DND-41 (cell line): Measurements from ENCODE around the gene REPS1.

Experiments
- EZH2 ChIP-seq: IDR thresholded peaks from 3 replicates; pipeline ENCODE4 v1.6.1; 2012; ENCODE audit warnings: borderline replicate concordance, low read depth, mild to moderate bottlenecking, moderate library complexity, low read length, inconsistent platforms; ENCODE audit not compliant: severe bottlenecking
- TF ChIP-seq, protein P1 (sequence below): IDR thresholded peaks from 2 replicates; pipeline ENCODE4 v1.5.1; 2012; ENCODE audit warnings: borderline replicate concordance, low read length, moderate library complexity, mild to moderate bottlenecking; ENCODE audit not compliant: poor library complexity, severe bottlenecking; ENCODE audit errors: extremely low read depth

DNA sequence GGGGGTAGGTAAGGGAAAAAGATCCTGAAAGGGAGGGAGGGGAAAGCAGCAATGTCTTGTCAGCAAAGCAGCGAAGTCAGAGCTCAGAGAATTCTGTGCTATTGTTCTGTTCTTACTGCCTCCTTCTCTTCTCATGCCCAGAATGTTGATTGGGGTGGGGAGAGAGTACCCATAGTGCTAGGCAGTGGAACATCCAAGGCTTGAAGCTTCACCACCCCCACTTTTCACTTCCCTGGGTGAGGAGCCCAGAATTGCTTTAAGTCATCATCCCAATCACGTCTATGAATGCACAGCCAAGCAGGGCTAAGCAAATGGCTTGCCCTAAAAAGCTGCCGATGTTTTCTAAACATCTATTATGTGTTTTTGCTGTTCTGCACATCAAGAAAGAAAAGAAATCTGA is 16.5 kb downstream of the REPS1 start:
- TF ChIP-seq, protein P1, sequence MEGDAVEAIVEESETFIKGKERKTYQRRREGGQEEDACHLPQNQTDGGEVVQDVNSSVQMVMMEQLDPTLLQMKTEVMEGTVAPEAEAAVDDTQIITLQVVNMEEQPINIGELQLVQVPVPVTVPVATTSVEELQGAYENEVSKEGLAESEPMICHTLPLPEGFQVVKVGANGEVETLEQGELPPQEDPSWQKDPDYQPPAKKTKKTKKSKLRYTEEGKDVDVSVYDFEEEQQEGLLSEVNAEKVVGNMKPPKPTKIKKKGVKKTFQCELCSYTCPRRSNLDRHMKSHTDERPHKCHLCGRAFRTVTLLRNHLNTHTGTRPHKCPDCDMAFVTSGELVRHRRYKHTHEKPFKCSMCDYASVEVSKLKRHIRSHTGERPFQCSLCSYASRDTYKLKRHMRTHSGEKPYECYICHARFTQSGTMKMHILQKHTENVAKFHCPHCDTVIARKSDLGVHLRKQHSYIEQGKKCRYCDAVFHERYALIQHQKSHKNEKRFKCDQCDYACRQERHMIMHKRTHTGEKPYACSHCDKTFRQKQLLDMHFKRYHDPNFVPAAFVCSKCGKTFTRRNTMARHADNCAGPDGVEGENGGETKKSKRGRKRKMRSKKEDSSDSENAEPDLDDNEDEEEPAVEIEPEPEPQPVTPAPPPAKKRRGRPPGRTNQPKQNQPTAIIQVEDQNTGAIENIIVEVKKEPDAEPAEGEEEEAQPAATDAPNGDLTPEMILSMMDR = no peak
- TF ChIP-seq EZH2 = no peak
